Adrenal gland (tissue), 5 donors: ENCODE data around the gene MFAP3L.

Experiments used
- POLR2A ChIP-seq, 2 donors: fragments of 450-650 bp; IDR thresholded peaks; one replicate each; pipeline ENCODE4 v1.6.1; 2017; ENCODE audit warnings: antibody characterized with exemption in 2 of 2, mild to moderate bottlenecking in 2 of 2, moderate library complexity in 1 of 2
- TF ChIP-seq, protein P1 (sequence below), 6 experiments: fragments of 450-650 bp in 4 of 6; fragments of 200-600 bp in 2 of 6; sonication (generic) in 1 of 6; IDR thresholded peaks; 1 replicate in 5 of 6; 2 replicates in 1 of 6; pipeline versions ENCODE4 v1.5.1 to v1.8.0; 2016 to 2021; ENCODE audit warnings: antibody characterized with exemption in 6 of 6, mild to moderate bottlenecking in 2 of 6, moderate library complexity in 1 of 6
- donor health status: DM: no; HTN: no; CAD: no.

DNA sequence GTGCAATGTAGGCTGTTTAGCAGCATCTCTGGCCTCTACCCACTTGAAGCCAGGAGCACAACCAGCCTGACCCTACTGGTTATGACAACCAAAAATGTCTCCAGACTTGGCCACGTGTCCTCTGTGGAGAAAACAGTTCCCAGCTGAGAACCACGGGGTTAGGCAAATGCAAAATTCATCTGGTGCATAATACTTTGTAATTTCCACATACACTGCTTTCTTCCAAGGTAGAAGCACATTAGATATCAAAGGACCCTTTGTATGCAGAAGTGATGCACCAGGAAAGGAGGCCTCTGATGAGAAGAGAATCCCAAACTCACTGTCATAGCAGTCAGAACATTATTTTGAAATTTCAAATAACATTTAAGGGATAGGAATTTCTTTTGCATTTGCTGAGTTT is 26.3 kb downstream of the MFAP3L start:
- TF ChIP-seq, protein P1, sequence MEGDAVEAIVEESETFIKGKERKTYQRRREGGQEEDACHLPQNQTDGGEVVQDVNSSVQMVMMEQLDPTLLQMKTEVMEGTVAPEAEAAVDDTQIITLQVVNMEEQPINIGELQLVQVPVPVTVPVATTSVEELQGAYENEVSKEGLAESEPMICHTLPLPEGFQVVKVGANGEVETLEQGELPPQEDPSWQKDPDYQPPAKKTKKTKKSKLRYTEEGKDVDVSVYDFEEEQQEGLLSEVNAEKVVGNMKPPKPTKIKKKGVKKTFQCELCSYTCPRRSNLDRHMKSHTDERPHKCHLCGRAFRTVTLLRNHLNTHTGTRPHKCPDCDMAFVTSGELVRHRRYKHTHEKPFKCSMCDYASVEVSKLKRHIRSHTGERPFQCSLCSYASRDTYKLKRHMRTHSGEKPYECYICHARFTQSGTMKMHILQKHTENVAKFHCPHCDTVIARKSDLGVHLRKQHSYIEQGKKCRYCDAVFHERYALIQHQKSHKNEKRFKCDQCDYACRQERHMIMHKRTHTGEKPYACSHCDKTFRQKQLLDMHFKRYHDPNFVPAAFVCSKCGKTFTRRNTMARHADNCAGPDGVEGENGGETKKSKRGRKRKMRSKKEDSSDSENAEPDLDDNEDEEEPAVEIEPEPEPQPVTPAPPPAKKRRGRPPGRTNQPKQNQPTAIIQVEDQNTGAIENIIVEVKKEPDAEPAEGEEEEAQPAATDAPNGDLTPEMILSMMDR (IDR thresholded peaks at IDR 0.05): no peak
- no peak for TF ChIP-seq POLR2A (IDR thresholded peaks at IDR 0.05)
